Epithelial cell of prostate (primary cell): Measurements from ENCODE around the gene KCNMA1.

Source experiments
- DNase-seq: peaks from one replicate; pipeline ENCODE4 v3.0.0-alpha.2; 2011; ENCODE audit warnings: low read depth, low spot score
- H3K27ac ChIP-seq: fragments of 450-650 bp; 2 replicates; pipeline ENCODE4 v1.5.1; 2017; ENCODE audit warnings: mild to moderate bottlenecking

Gene KCNMA1

DNA sequence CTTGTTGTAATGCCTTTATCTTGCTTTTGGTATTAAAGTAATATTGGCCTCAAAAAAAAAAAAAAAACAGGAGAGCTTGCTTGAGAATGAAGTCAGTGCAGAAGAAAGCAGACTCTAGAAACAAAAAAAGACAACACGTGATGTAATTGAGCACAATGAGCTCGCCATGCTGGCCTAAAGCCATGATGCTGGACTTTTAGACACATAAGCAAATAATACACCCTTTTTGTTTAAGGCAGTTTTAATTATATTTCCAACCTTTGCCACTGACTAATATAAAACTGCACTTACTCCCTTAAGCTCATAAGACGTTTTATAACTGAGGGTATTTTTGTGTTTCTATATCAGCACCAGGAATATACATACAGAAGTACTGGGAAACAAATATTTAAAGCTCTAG is 798.3 kb downstream of the KCNMA1 start:
- H3K27ac ChIP-seq = no peak overlapping the region
- no peak for DNase-seq

DNA sequence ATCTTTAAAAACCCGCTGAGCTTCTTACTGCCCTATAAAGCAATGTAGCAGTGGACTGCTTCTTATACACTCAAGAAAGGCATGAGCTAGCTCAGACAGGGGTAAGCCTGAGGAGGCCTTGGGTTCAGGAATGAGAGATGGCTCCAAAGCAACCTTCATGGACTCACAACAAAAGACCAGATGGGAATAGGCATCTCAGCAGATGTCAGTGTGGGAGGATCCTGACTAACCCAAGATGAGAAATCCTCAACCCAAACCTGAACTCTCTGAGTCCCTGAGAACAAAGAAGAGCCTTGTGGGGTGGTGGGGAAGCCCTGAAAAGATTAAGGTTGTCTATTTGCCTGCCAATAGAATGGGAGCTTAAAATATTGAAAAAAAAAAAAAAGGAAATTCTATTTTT is 807.4 kb downstream of the KCNMA1 start:
- DNase-seq = no peak

DNA sequence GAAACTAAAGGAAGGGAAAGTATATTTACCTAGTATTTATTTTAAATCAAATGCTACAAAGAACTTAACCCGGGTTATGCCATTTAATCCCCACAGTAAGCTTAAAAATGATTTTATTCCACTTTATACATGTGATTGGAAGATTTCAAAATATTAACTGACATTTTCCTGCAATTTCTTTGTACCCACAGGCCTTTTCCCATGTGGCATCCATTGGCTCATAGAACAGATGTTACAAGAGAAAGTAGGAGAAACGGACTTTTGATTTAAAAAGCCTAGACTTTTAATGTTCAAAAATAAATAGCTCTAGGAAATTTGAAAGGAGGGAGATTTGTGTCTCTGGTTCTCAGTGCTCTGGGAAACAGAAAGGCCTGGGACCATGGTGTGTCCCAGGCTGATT is 807.9 kb downstream of the KCNMA1 start:
- no peak for DNase-seq
- no peak overlapping the region for H3K27ac ChIP-seq

More for the DNA sequence above, 807.4 kb downstream of the KCNMA1 start:
- H3K27ac ChIP-seq = no peak overlapping the region
